HG03342 (cell line): ENCODE results near the gene NPPB.

Source experiments
- ATAC-seq: cut with Tn5 transposase; IDR thresholded peaks from one replicate; pipeline ENCODE4 v1.9.1; 2021; ENCODE audit warnings: mild to moderate bottlenecking, moderate library complexity; ENCODE audit not compliant: unreplicated experiment

The NPPB gene

GRCh38 chr1:11881749-11882441 is 23.1 kb upstream of the NPPB start:
- ATAC-seq: no peak

GRCh38 chr1:11880911-11881748 is 22.4 kb upstream of the NPPB start:
- ATAC-seq: no peak

GRCh38 chr1:11880181-11880575 is 21.4 kb upstream of the NPPB start:
- no peak for ATAC-seq

GRCh38 chr1:11879311-11880180 is 20.8 kb upstream of the NPPB start:
- ATAC-seq: no peak

GRCh38 chr1:11878891-11879190 is 20.1 kb upstream of the NPPB start:
- ATAC-seq: no peak

- ATAC-seq: no peak
Observed at GRCh38 chr1:11878081-11878890, 19.5 kb upstream of the NPPB start.

GRCh38 chr1:11877074-11877473 is 18.3 kb upstream of the NPPB start:
- ATAC-seq: no peak

- ATAC-seq: no peak
Observed at GRCh38 chr1:11875094-11875493, 16.3 kb upstream of the NPPB start.

GRCh38 chr1:11874624-11875023 is 15.9 kb upstream of the NPPB start:
- ATAC-seq: no peak

- no peak for ATAC-seq
Observed at GRCh38 chr1:11874258-11874562, 15.5 kb upstream of the NPPB start.

- no peak for ATAC-seq
Observed at GRCh38 chr1:11873395-11874257, 14.9 kb upstream of the NPPB start.

- no peak for ATAC-seq
Observed at GRCh38 chr1:11872545-11872944, 13.8 kb upstream of the NPPB start.

- ATAC-seq: no peak
Observed at GRCh38 chr1:11869650-11870207, 11.0 kb upstream of the NPPB start.

GRCh38 chr1:11869104-11869503 is 10.4 kb upstream of the NPPB start:
- ATAC-seq: no peak

- no peak for ATAC-seq
Observed at GRCh38 chr1:11868331-11868980, 9.7 kb upstream of the NPPB start.

- ATAC-seq: no peak
Observed at GRCh38 chr1:11862890-11863289, 4.1 kb upstream of the NPPB start.

- ATAC-seq: no peak
Observed at GRCh38 chr1:11860587-11860986, 1.8 kb upstream of the NPPB start.

GRCh38 chr1:11860083-11860482 is 1.3 kb upstream of the NPPB start:
- ATAC-seq: no peak
